GM23338 (cell line): ENCODE results near the gene KCTD13. TPM values are rescaled to one million over a fixed set of nuclear protein-coding genes. Genes with fewer than 3 reads are reported as not detected.

Source experiments
- CTCF ChIP-seq, 2 experiments: fragments of 200-600 bp in 1 of 2; sonication (generic) in 1 of 2; conservative IDR thresholded peaks; 2 replicates each; pipeline versions ENCODE4 v1.5.1 to v1.6.1; 2016 to 2017; ENCODE audit warnings: antibody characterized with exemption in 2 of 2, low read depth in 2 of 2, mild to moderate bottlenecking in 2 of 2, moderate library complexity in 1 of 2
- REST ChIP-seq: IDR thresholded peaks from one replicate; pipeline ENCODE4 v1.6.1; 2018; ENCODE audit warnings: antibody characterized with exemption; ENCODE audit not compliant: unreplicated experiment
- ZNF462 ChIP-seq: fragments of 250-450 bp; sonication (Bioruptor Pico); IDR thresholded peaks from 2 replicates; pipeline ENCODE4 v1.5.0; 2020; ENCODE audit warnings: mild to moderate bottlenecking, moderate library complexity
- polyA plus RNA-seq: library from polyadenylated mRNA; unstranded; fragments of >200 nt; fragmentation: Nextera tagmentation; extraction: Ambion mirVana; gene quantifications from 2 replicates; pipeline ENCODE4 v1.2.1, GENCODE V29; 2016
- total RNA-seq: library from RNA; depleted of rRNA; stranded (reverse); fragments of >200 nt; shearing (Covaris generic); gene quantifications from 2 replicates; pipeline ENCODE4 v1.2.3, GENCODE V29; 2014

Gene KCTD13
- total and polyA plus RNA-seq, 2 experiments from 2014 or later = 10.1 to 12.2 TPM

- TF ChIP-seq ZNF462 (CRISPR knock-in tag) (no peak), CTCF (conservative IDR thresholded peaks at IDR 0.05; ENCODE audit: low read depth in 2 of 2) (peak; percentile 16 to 27; a peak in 2 of 4 replicates), REST (peak; percentile 33)
Observed at GRCh38 chr16:29899516-29900101, 26.4 kb downstream of the KCTD13 start, which contains the start of gene SEZ6L2 (continued).
